ENCODE data around the gene LEKR1.
"Not testable (repeated sequence)": the region's sequence is repeated elsewhere in the genome, so short reads cannot be mapped to it uniquely, and the experiment has no call there.

- not testable (repeated sequence) for TF ChIP-seq CTCF (IDR thresholded peaks at IDR 0.05; ENCODE audit: low read length); EZH2phosphoT487 (IDR thresholded peaks at IDR 0.05; ENCODE audit: low read length); EZH2 (optimal IDR thresholded peaks at IDR 0.05; ENCODE audit: low read depth, low read length)
These were observed 71.7 kb downstream of the LEKR1 start for GRCh38 chr3:156897851-156898250.
